ENCODE data around the gene SIGLEC10. TPM values are rescaled to one million over a fixed set of nuclear protein-coding genes. Genes with fewer than 3 reads are reported as not detected.

The SIGLEC10 gene
- total RNA-seq, 1 donor from 2014 or later, result 50.3 TPM

DNA sequence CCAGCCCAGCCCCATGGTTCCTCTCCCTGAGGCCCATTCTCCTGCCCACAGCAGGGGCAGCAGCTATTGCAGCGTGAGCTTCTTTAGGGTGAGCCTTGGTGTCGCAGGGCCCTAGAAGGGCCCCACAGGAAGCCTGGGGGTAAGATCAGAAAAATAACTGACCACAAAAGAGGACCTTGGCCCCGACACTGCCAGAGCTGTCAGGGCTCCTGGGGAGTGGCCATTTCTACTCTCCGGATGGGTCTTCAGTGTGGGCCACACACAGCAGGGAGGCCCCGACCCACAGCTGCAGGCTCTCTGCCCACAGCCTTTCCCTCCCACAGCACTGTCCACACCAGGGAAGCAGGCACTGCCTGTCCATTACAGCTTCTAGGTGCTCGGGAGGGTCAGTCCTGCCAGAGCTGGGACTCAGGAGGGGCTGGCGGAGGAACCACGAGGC, 44.3 kb upstream of the SIGLEC10 start:
- peaks cover 35% of the 10 kb centered on the region for H3K27me3 Mint-ChIP-seq
- H3K4me3 Mint-ChIP-seq, result no peak overlapping the region
- TF ChIP-seq, protein P1, sequence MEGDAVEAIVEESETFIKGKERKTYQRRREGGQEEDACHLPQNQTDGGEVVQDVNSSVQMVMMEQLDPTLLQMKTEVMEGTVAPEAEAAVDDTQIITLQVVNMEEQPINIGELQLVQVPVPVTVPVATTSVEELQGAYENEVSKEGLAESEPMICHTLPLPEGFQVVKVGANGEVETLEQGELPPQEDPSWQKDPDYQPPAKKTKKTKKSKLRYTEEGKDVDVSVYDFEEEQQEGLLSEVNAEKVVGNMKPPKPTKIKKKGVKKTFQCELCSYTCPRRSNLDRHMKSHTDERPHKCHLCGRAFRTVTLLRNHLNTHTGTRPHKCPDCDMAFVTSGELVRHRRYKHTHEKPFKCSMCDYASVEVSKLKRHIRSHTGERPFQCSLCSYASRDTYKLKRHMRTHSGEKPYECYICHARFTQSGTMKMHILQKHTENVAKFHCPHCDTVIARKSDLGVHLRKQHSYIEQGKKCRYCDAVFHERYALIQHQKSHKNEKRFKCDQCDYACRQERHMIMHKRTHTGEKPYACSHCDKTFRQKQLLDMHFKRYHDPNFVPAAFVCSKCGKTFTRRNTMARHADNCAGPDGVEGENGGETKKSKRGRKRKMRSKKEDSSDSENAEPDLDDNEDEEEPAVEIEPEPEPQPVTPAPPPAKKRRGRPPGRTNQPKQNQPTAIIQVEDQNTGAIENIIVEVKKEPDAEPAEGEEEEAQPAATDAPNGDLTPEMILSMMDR (IDR thresholded peaks at IDR 0.05), result no peak
- ChIA-PET POLR2A (no interaction called here), CTCF (no interaction called here)
- ATAC-seq (ENCODE audit: low read depth) (no peak), DNase-seq (no peak)
- H3K36me3 Mint-ChIP-seq (ENCODE audit: low read depth), result no peaks in the 10 kb centered on the region
- intact Hi-C loops (cut with micrococcal nuclease), result no loop called here
- H3K9me3 Mint-ChIP-seq, result no peaks in the 10 kb centered on the region
- no peak overlapping the region for H3K27ac Mint-ChIP-seq
- no peaks in the 10 kb centered on the region for H3K4me1 Mint-ChIP-seq

DNA sequence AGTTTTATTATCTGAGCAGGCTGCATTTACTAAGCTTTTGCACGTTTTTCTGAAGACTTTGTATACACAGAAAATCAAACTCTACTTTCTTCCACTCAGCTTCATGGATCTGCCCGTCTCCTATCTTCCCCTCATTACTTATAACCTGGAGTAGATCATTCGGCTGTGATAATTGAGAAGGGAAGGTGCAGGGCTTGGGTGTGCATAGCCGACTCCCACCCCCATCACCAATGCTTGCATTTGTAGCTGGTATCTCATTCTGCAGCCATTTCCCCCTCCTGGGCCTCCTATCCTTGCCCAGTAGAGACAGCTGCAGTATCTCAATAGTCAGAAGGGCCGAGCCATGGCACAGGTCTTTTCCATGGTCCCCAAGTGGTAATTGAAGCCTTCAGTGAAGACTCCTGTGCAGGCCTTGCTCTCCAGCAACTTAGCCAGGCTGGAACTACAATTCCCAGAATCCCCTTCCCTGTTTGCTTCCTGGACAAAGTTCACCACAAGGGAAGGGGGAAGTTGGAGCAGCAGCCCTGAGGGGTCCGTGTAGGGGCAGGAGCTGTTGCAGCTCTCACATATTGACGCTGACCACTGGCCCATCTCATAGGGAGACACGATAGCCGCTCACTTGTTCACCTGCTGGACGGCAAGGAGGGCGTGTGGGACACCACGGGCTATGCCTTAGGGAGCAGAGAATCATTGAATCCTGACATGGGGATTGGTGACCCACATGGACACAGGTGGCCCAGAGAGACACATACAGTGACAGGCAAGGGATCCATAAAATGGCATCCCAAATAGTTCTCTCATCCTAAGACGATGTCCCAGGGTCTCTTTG, 42.9 kb upstream of the SIGLEC10 start:
- Mint-ChIP-seq H3K9me3 (no peaks in the 10 kb centered on the region), H3K4me1 (no peaks in the 10 kb centered on the region), H3K27me3 (peaks cover 39% of the 10 kb centered on the region), H3K27ac (no peak overlapping the region), H3K36me3 (ENCODE audit: low read depth) (no peaks in the 10 kb centered on the region), H3K4me3 (peak overlapping the region; percentile 66)
- ATAC-seq (ENCODE audit: low read depth), result no peak
- POLR2A ChIA-PET, result no interaction called here
- no peak for DNase-seq
- intact Hi-C loops (cut with micrococcal nuclease), result no loop called here
- CTCF ChIA-PET, result interaction anchor here (0.9 kb wide), 1 partner anchor 12 kb away, joined by 3 read pairs; no protein-coding TSS in a partner anchor
- TF ChIP-seq, protein P1 (IDR thresholded peaks at IDR 0.05), result no peak

DNA sequence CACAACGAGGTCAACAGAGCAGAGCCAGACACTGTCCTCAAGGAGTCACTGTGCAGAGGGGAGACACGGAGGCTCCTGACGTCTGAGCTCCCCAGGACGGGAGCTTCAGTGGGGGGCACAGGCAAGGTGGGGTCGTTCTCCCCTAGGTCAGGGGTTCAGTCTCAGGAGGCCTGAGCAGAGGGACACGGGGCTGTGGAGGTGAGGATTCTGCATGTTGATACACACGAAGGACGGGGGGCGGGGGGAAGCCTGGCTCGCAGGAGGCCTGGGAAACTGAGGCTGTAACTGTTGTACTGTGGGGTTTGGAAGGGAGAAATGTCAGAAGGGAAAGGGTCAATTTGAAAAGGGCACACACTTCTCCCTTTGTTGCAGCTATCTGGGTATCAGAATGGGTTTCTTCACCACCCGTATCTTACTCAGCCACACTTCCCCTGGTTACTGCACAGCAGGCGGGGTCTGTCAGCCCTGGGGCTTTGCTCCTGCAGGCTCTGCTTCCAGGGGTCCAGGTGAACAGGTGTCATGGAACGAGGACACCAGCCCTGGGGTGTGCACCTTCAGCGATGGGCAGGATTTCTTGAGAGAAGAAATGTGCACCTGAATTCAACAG, 41.6 kb upstream of the SIGLEC10 start:
- no peak for DNase-seq
- TF ChIP-seq, protein P1 (IDR thresholded peaks at IDR 0.05), result no peak
- intact Hi-C loops (cut with micrococcal nuclease), result no loop called here
- Mint-ChIP-seq H3K27me3 (peaks cover 36% of the 10 kb centered on the region), H3K27ac (no peak overlapping the region), H3K9me3 (no peaks in the 10 kb centered on the region), H3K4me1 (no peaks in the 10 kb centered on the region), H3K4me3 (no peak overlapping the region), H3K36me3 (ENCODE audit: low read depth) (no peaks in the 10 kb centered on the region)
- no peak for ATAC-seq (ENCODE audit: low read depth)
- CTCF ChIA-PET, result no interaction called here
- POLR2A ChIA-PET, result no interaction called here

DNA sequence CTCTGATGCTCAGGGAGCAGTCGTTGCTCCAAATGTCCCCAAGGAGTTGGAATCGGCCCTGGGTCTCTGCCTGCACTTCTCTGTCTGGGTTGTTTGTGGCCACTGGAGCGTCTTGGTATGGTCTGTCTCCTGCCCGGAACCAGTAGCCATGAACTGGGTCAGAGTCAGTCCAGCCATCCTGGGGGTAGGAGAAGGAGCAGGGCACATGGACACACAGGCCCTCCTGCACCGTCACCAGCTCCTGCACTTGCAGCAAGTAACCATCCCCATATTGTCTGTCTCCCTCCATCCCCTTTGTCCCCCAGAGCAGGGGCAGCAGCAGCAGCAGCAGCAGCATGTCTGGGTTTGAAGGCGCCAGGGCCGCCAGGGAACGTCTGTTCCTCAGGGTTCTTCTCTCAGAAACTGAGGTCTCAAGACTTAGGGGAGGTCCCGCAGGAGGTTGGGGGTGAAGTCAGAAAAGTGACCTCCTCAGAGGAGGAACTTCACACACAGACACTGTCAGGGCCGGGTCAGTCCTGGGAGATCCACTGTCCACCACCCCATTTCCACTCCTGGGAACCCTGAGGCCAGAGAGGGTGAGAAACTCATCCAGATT, 40.7 kb upstream of the SIGLEC10 start, which contains the start of gene SIGLEC8:
Gene SIGLEC8, minus strand, starts transcription at position 404 of the 595 bp plus-strand sequence. Its CDS starts 67 bp downstream, at position 337.
- H3K4me1 Mint-ChIP-seq, result no peaks in the 10 kb centered on the region
- peaks cover 32% of the 10 kb centered on the region for H3K27me3 Mint-ChIP-seq
- intact Hi-C loops (cut with micrococcal nuclease), result no loop called here
- ChIA-PET POLR2A (no interaction called here), CTCF (no interaction called here)
- no peaks in the 10 kb centered on the region for H3K9me3 Mint-ChIP-seq
- H3K4me3 Mint-ChIP-seq, result no peak within 1 kb of the TSS
- DNase-seq (no peak), ATAC-seq (ENCODE audit: low read depth) (no peak)
- H3K27ac Mint-ChIP-seq, result no peak within 1 kb of the TSS
- TF ChIP-seq, protein P1 (IDR thresholded peaks at IDR 0.05), result no peak
- H3K36me3 Mint-ChIP-seq (ENCODE audit: low read depth), result no peaks in the 10 kb centered on the region
